Measurements from ENCODE around the gene UBQLN4. TPM values are rescaled to one million over a fixed set of nuclear protein-coding genes. Genes with fewer than 3 reads are reported as not detected.

The UBQLN4 gene
- total and polyA plus RNA-seq, 2 of the 4 experiments (the other 2 are of a cell fraction) = 8.8 to 21.6 TPM

- no peaks in the 10 kb centered on the region for H3K27me3 ChIP-seq (ENCODE audit: control insufficient read depth, insufficient read depth, low read length)
- no peak within 1 kb of the TSS for H2BK5ac ChIP-seq (ENCODE audit: low read depth, low read length, poor library complexity, severe bottlenecking)
- no peak within 1 kb of the TSS for H2BK120ac ChIP-seq (ENCODE audit: low read depth, low read length)
- no peak within 1 kb of the TSS for H3K56ac ChIP-seq (ENCODE audit: extremely low read depth, insufficient read depth, low read length)
- no peak within 1 kb of the TSS for H3K4me3 ChIP-seq (ENCODE audit: insufficient read depth, low read depth, low read length)
- no peak for TF ChIP-seq MAZ (IDR thresholded peaks at IDR 0.05; ENCODE audit: borderline replicate concordance, low read depth, low read length)
- no peak for TF ChIP-seq ELK1 (IDR thresholded peaks at IDR 0.05; ENCODE audit: borderline replicate concordance, low read depth, low read length)
- no peak for TF ChIP-seq NFE2L2 (IDR thresholded peaks at IDR 0.05; ENCODE audit: low read depth, low read length)
- TF ChIP-seq CHD1 (IDR thresholded peaks at IDR 0.05; ENCODE audit: low read depth, low read length) = no peak
- no peak for TF ChIP-seq MAFK (IDR thresholded peaks at IDR 0.05; ENCODE audit: low read depth, low read length)
- no peak for TF ChIP-seq CEBPB (IDR thresholded peaks at IDR 0.05; ENCODE audit: low read depth, low read length)
- no peak for TF ChIP-seq USF2 (IDR thresholded peaks at IDR 0.05; ENCODE audit: low read depth, low read length)
- no peak for TF ChIP-seq CTCF (conservative IDR thresholded peaks at IDR 0.05; ENCODE audit: low read depth, low read length)
- no peak for TF ChIP-seq RFX5 (IDR thresholded peaks at IDR 0.05; ENCODE audit: low read depth, low read length)
- H3K14ac ChIP-seq (replicated peaks; ENCODE audit: low read depth, low read length) = no peak within 1 kb of the TSS
- H3K23ac ChIP-seq (ENCODE audit: low read depth, low read length) = no peak within 1 kb of the TSS
- H3K18ac ChIP-seq (ENCODE audit: low read depth, low read length) = no peak within 1 kb of the TSS
- no TSS peak for BruUV-seq (replicated peaks)
- H2BK15ac ChIP-seq (ENCODE audit: low read depth, low read length) = no peak within 1 kb of the TSS
- CTCF ChIA-PET = interaction anchor here (0.7 kb wide), 1 partner anchor 19 kb away, joined by 4 read pairs; no protein-coding TSS in a partner anchor
- in situ Hi-C loops (cut with MboI; ENCODE audit: low sequenced_read_pairs) (no loop called here), dilution Hi-C loops (cut with HindIII; ENCODE audit: low sequenced_read_pairs, unreplicated experiment) (no loop called here), intact Hi-C loops (cut with micrococcal nuclease) (no loop called here)
- no peak within 1 kb of the TSS for H4K91ac ChIP-seq (ENCODE audit: insufficient read depth, low read depth, low read length)
- peaks cover 5% of the 10 kb centered on the region for H3K4me1 ChIP-seq (ENCODE audit: control insufficient read depth, insufficient read depth, low read length)
- POLR2A ChIA-PET (ENCODE audit: unreplicated experiment) = no interaction called here
- H2AK9ac ChIP-seq (replicated peaks; ENCODE audit: low read depth, low read length, poor library complexity) = no peak within 1 kb of the TSS
- DNase-seq (no peak), ATAC-seq (ENCODE audit: low read depth) (no peak)
- H3K36me3 ChIP-seq (ENCODE audit: control insufficient read depth, insufficient read depth, low read length) = peaks cover 5% of the 10 kb centered on the region
- no peak within 1 kb of the TSS for H4K5ac ChIP-seq (ENCODE audit: low read depth, low read length)
- H2AFZ ChIP-seq (replicated peaks; ENCODE audit: low read length, poor library complexity) = no peak within 1 kb of the TSS
- peaks cover 6 to 14% of the 10 kb centered on the region in 2 experiments for H3K79me1 ChIP-seq (ENCODE audit: low read depth in 1 of 2, low read length in 2 of 2)
- no peak within 1 kb of the TSS for H3K9ac ChIP-seq (ENCODE audit: low read depth, low read length)
- H3K4me2 ChIP-seq (ENCODE audit: low read depth, low read length) = no peak within 1 kb of the TSS
- no peak within 1 kb of the TSS for H2AK5ac ChIP-seq (ENCODE audit: low read depth, low read length)
- H4K20me1 ChIP-seq (ENCODE audit: insufficient read depth, low read length) = no peaks in the 10 kb centered on the region
- H3K27ac ChIP-seq (ENCODE audit: insufficient read depth, low read length) = no peak within 1 kb of the TSS
- H3K9me1 ChIP-seq (ENCODE audit: insufficient read depth, low read length) = peaks cover 4% of the 10 kb centered on the region
- H3K9me3 ChIP-seq (ENCODE audit: control insufficient read depth, insufficient read depth, low read length) = no peaks in the 10 kb centered on the region
- no peak within 1 kb of the TSS for H2BK20ac ChIP-seq (ENCODE audit: low read depth, low read length)
- 70% methylated on average over 4 of the region's 11 CpGs; no CpG with 5 or more reads in 1 of the 2 experiments for WGBS, 2 experiments (ENCODE audit: extremely low coverage in 2 of 2, insufficient read length in 1 of 2)
- no peak within 1 kb of the TSS for H4K8ac ChIP-seq (ENCODE audit: low read depth in 2 of 2, low read length in 2 of 2)
- H3K4ac ChIP-seq (ENCODE audit: low read depth, low read length) = no peak within 1 kb of the TSS
These were observed 7.5 kb upstream of the UBQLN4 start, which contains the start of gene RAB25 for GRCh38 chr1:156060937-156061636. TSS of gene RAB25 (plus strand) at chr1:156061160. CDS start at chr1:156061401, 241 bp downstream.
